PC-9 (cell line): Measurements from ENCODE around the gene CNTN4. TPM values are rescaled to one million over a fixed set of nuclear protein-coding genes. Genes with fewer than 3 reads are reported as not detected.

Source experiments
- BruUV-seq: library from RNA; stranded (reverse); fragments of 400-500 nt; replicated peaks from 2 replicates; lab custom pipeline; 2021; lab: Mats Ljungman, UMichigan
- CTCF ChIA-PET: fragments of 300-600 bp; sonication (Branson Sonifier 250); formaldehyde crosslinking; loops from one replicate; lab custom pipeline; 2022; ENCODE audit warnings: antibody characterized with exemption; lab: Charles Lee
- POLR2A ChIA-PET: fragments of 300-600 bp; sonication (Branson Sonifier 250); formaldehyde crosslinking; loops from one replicate; lab custom pipeline; 2022; ENCODE audit warnings: antibody characterized with exemption; ENCODE audit not compliant: unreplicated experiment; lab: Charles Lee
- DNase-seq, 2 experiments: peaks; one replicate each; pipeline versions ENCODE4 v3.0.0 to v3.0.0-alpha.2; 2015 to 2022; ENCODE audit warnings: mixed read lengths in 1 of 2
- H2AFZ ChIP-seq: fragments of 200-600 bp; sonication (generic); 2 replicates; pipeline ENCODE4 v1.8.1; 2017; ENCODE audit warnings: antibody characterized with exemption
- H3F3A ChIP-seq: fragments of 200-600 bp; sonication (generic); 2 replicates; pipeline ENCODE4 v1.8.1; 2017; ENCODE audit warnings: antibody characterized with exemption, mild to moderate bottlenecking, low read depth; ENCODE audit not compliant: insufficient read depth
- H3K27ac ChIP-seq: fragments of 200-600 bp; sonication (generic); 2 replicates; pipeline ENCODE4 v1.6.1; 2016; ENCODE audit warnings: mixed run types
- H3K27me3 ChIP-seq: fragments of 200-600 bp; sonication (generic); 2 replicates; pipeline ENCODE4 v1.6.1; 2016; ENCODE audit warnings: low read depth, mixed run types; ENCODE audit not compliant: insufficient read depth
- H3K36me3 ChIP-seq: fragments of 200-600 bp; sonication (generic); 2 replicates; pipeline ENCODE4 v1.6.1; 2016; ENCODE audit warnings: low read depth, mixed run types
- H3K4me1 ChIP-seq: fragments of 200-600 bp; sonication (generic); replicated peaks from 2 replicates; pipeline ENCODE4 v1.6.1; 2016; ENCODE audit warnings: mixed run types; ENCODE audit not compliant: insufficient read depth
- H3K4me2 ChIP-seq: fragments of 200-600 bp; sonication (generic); 2 replicates; pipeline ENCODE4 v1.6.1; 2017; ENCODE audit warnings: mixed run types
- H3K4me3 ChIP-seq: fragments of 200-600 bp; sonication (generic); 2 replicates; pipeline ENCODE4 v1.6.1; 2016; ENCODE audit warnings: mixed run types
- H3K79me2 ChIP-seq: fragments of 200-600 bp; sonication (generic); 2 replicates; pipeline ENCODE4 v1.6.1; 2017; ENCODE audit warnings: low read depth, mixed run types
- H3K9me2 ChIP-seq: fragments of 200-600 bp; sonication (generic); 2 replicates; pipeline ENCODE4 v1.8.1; 2017; ENCODE audit warnings: mild to moderate bottlenecking; ENCODE audit not compliant: insufficient read depth
- H3K9me3 ChIP-seq: fragments of 200-600 bp; sonication (generic); 2 replicates; pipeline ENCODE4 v1.8.1; 2016; ENCODE audit warnings: low read depth; ENCODE audit not compliant: insufficient read depth
- H4K20me1 ChIP-seq: fragments of 200-600 bp; sonication (generic); 2 replicates; pipeline ENCODE4 v1.8.1; 2017; ENCODE audit not compliant: insufficient read depth
- CTCF ChIP-seq: fragments of 200-600 bp; sonication (generic); conservative IDR thresholded peaks from 2 replicates; pipeline ENCODE4 v1.6.1; 2017; ENCODE audit warnings: mixed run types, antibody characterized with exemption, mild to moderate bottlenecking, moderate library complexity
- EZH2 ChIP-seq: fragments of 200-600 bp; sonication (generic); IDR thresholded peaks from 2 replicates; pipeline ENCODE4 v1.8.0; 2017; ENCODE audit warnings: antibody characterized with exemption, low read depth
- intact Hi-C: fragments of 100-400 bp; cut with micrococcal nuclease; formaldehyde crosslinking; loops from one replicate; pipeline ENCODE4 v1.10.0; 2022; ENCODE audit not compliant: unreplicated experiment
- total RNA-seq: library from RNA; stranded (reverse); gene quantifications from 2 replicates; pipeline ENCODE4 v1.2.3, GENCODE V29; 2021

The CNTN4 gene
- total RNA-seq, 1 experiment from 2014 or later: not detected

- DNase-seq: no peak
- Histone ChIP-seq H2AFZ (no peak overlapping the region), H3K4me1 (no peaks in the 10 kb centered on the region), H4K20me1 (no peaks in the 10 kb centered on the region), H3K27ac (no peak overlapping the region), H3K79me2 (no peaks in the 10 kb centered on the region), H3F3A (no peaks in the 10 kb centered on the region), H3K4me2 (no peak overlapping the region), H3K9me2 (no peaks in the 10 kb centered on the region), H3K27me3 (no peaks in the 10 kb centered on the region), H3K36me3 (no peaks in the 10 kb centered on the region), H3K4me3 (no peak overlapping the region), H3K9me3 (no peaks in the 10 kb centered on the region)
- ChIA-PET POLR2A (no interaction called here), CTCF (no interaction called here)
- no peak for TF ChIP-seq EZH2
- no peak for TF ChIP-seq CTCF
- intact Hi-C loops: no loop called here
- BruUV-seq: no TSS peak
Measured at GRCh38 chr3:2283818-2284217, 185.2 kb downstream of the CNTN4 start.

- H3K9me2 ChIP-seq: no peaks in the 10 kb centered on the region
- no peak for DNase-seq
- no peaks in the 10 kb centered on the region for H3K79me2 ChIP-seq
- no peak overlapping the region for H3K4me2 ChIP-seq
- no peaks in the 10 kb centered on the region for H3K9me3 ChIP-seq
- BruUV-seq: no TSS peak
- no peaks in the 10 kb centered on the region for H3F3A ChIP-seq
- no peaks in the 10 kb centered on the region for H4K20me1 ChIP-seq
- H3K27me3 ChIP-seq: no peaks in the 10 kb centered on the region
- H3K36me3 ChIP-seq: no peaks in the 10 kb centered on the region
- TF ChIP-seq EZH2 (no peak), CTCF (no peak)
- intact Hi-C loops: no loop called here
- ChIA-PET POLR2A (no interaction called here), CTCF (no interaction called here)
- no peak overlapping the region for H3K4me3 ChIP-seq
- H3K27ac ChIP-seq: no peak overlapping the region
- no peak overlapping the region for H2AFZ ChIP-seq
- H3K4me1 ChIP-seq: no peaks in the 10 kb centered on the region
Measured at GRCh38 chr3:2300938-2301337, 202.3 kb downstream of the CNTN4 start.

- H3K4me1 ChIP-seq: no peaks in the 10 kb centered on the region
- no peak for TF ChIP-seq EZH2
- no peak for TF ChIP-seq CTCF
- intact Hi-C loops: no loop called here
- no peak overlapping the region for H2AFZ ChIP-seq
- no peaks in the 10 kb centered on the region for H3K36me3 ChIP-seq
- CTCF ChIA-PET: no interaction called here
- no peaks in the 10 kb centered on the region for H4K20me1 ChIP-seq
- H3K4me2 ChIP-seq: no peak overlapping the region
- no peaks in the 10 kb centered on the region for H3K27me3 ChIP-seq
- DNase-seq: no peak
- no peaks in the 10 kb centered on the region for H3F3A ChIP-seq
- POLR2A ChIA-PET: no interaction called here
- no peak overlapping the region for H3K27ac ChIP-seq
- BruUV-seq: no TSS peak
- no peaks in the 10 kb centered on the region for H3K9me3 ChIP-seq
- no peaks in the 10 kb centered on the region for H3K79me2 ChIP-seq
- no peak overlapping the region for H3K4me3 ChIP-seq
- H3K9me2 ChIP-seq: no peaks in the 10 kb centered on the region
Measured at GRCh38 chr3:2301361-2301760, 202.7 kb downstream of the CNTN4 start.
